GM21528 (cell line): Measurements from ENCODE around the gene NNMT.

Experiments
- ATAC-seq: cut with Tn5 transposase; IDR thresholded peaks from one replicate; pipeline ENCODE4 v1.9.1; 2021; ENCODE audit warnings: mild to moderate bottlenecking, moderate library complexity; ENCODE audit not compliant: unreplicated experiment, low FRiP score

Gene NNMT

DNA sequence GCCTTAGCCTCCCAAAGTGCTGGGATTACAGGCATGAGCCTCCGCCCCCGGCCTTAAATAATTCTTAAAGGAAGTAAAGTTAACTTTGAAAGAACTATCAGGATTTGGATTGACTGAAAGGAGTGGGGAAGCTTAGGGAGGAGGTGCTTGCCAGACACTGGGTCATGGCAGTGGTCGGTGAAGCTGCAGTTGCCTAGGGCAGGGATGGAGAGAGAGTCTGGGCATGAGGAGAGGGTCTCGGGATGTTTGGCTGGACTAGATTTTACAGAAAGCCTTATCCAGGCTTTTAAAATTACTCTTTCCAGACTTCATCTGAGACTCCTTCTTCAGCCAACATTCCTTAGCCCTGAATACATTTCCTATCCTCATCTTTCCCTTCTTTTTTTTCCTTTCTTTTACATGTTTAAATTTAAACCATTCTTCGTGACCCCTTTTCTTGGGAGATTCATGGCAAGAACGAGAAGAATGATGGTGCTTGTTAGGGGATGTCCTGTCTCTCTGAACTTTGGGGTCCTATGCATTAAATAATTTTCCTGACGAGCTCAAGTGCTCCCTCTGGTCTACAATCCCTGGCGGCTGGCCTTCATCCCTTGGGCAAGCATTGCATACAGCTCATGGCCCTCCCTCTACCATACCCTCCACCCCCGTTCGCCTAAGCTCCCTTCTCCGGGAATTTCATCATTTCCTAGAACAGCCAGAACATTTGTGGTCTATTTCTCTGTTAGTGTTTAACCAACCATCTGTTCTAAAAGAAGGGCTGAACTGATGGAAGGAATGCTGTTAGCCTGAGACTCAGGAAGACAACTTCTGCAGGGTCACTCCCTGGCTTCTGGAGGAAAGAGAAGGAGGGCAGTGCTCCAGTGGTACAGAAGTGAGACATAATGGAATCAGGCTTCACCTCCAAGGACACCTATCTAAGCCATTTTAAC is at the start of gene NNMT:
Gene NNMT (plus strand): TSS at position 724 of the 929 bp plus-strand sequence. CDS start 158 bp downstream, at position 882.
- ATAC-seq = no peak

DNA sequence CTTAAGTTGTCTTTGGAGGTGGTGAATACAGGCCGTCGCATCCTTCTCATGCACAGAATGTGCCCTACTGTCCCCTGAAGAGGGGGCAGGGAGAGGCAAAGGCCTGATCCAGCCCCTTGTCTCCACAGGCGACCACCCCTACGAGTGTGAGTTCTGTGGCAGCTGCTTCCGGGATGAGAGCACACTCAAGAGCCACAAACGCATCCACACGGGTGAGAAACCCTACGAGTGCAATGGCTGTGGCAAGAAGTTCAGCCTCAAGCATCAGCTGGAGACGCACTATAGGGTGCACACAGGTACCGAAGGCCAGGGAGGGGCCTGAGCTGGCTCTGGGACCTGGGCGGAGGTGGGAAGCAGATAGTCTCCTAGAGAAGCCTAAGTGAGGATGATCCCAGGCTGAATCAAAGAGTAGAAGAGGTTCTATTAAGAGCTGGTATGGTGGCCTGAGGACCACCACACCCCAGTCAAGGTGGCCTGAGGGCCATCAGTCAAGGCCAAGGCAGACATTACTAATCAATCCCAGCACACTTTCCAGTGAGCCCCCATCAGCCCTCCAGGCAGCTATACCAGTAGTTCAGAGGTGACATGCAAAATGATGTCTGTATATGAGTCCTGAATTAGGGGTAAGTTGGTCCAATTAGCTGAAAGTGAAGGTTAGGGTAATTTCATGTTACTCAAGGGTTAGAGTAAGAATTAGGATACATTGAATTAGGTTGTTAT is 49.0 kb upstream of the NNMT start:
- ATAC-seq = no peak

DNA sequence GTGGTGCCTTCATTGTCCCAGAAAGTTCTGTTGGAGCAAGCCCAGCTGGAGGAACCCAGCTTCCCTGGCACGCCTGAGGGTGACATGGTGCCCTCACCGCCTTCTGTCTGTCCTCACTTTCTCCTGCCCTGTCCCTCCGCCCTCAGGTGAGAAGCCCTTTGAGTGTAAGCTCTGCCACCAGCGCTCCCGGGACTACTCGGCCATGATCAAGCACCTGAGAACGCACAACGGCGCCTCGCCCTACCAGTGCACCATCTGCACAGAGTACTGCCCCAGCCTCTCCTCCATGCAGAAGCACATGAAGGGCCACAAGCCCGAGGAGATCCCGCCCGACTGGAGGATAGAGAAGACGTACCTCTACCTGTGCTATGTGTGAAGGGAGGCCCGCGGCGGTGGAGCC is 46.0 kb upstream of the NNMT start:
- no peak for ATAC-seq

DNA sequence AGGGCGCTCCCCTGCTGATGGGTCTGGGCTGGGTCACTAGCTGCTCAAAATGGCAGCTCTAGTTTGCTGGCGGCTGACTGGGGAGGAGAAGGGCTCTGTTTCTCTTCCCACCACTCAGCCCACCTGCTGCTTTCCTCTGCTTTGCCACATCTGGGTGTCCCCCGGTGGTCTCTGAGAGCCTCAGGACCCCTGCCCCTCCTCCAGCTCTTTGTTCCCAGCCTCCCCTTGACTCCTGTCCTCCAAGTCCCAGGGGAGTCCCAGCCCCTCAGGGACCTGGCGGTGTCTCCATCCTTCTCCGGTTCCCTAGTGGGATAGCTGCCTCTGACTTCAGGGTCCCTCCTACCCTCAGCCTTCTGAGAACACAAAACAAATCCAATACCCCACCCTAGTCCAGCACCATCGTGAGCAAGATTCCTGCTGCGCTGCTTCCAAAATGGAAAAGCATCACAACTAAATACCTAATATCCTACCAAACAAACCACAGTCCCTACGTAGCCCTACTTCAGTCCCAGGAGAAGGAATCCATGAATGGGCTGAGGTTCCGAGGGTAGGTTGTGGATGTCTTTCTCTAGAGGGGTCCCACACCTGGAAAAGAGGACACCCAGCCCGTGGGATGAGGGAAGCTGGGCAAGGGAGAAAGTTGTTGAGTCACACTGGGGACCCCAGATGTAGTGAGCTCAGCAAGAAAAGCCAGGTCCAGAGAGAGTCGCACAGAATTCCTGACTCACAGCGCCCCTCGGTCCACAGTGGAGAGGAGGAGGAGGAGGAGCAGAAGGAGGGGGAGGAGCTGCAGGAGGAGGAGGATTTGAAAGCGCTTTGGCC is 45.0 kb upstream of the NNMT start:
- no peak for ATAC-seq

DNA sequence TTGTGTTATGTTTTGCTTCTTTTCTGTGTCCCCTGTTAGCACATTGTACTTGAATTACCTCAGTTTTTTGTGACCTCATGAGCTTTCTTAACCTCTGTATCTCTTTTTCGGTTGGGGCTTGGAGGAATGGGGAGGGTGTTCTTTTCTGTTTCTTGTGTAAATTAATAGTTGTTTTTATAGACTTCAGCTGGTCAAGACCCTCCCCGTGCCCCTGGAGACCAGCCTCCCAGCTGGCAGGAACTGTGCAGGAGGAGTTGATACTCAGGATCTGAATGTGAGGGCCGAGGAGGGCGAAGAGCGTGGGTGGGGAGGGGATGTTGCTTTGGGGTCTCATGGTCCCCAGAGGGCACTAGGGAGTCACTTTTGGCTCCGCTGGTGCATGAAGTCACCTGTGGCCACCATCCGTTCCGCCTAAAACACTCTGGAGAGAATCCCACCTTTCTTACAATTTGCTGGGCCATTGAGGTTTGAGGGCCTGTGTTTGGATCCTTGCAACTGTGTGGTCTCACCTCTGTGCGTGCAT is 44.3 kb upstream of the NNMT start:
- ATAC-seq = no peak

DNA sequence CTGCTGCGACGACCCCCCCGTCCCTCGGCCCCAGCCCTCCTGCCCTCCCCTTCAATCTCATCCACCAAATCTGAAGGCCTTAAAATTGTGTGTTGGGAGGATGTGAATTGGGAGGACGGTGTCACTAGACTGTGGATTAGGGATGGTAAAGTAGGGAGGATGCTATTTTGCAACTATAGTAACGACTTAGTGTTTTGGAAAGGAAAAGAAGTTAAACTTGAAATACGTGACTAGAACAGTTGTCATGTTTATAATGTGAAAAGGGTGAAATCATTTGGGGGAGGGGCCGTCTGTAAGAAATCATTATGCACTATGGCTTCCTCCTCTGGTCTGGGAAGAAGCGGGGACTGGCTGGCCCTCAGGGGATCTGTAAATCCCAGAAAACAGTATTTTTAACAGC is 43.4 kb upstream of the NNMT start:
- no peak for ATAC-seq

DNA sequence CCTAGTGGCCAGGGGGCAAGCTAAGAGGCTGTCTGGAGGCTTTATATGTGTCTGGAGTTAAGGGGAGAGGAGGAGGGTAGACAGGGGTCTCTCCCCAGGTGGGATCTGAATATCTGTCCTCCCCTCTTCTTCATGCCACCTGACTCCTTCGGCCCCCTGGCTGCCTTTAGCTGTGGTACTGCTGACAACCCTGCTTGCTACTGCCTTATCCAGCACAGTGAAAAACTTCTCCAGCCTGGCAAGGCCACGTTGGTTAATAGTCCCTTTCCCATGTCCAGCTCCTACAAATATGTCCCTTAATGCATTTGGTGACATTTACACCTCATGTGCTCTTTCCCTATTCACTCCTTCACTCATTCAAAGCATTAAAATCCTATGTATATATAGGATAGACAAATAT is 42.4 kb upstream of the NNMT start:
- no peak for ATAC-seq

DNA sequence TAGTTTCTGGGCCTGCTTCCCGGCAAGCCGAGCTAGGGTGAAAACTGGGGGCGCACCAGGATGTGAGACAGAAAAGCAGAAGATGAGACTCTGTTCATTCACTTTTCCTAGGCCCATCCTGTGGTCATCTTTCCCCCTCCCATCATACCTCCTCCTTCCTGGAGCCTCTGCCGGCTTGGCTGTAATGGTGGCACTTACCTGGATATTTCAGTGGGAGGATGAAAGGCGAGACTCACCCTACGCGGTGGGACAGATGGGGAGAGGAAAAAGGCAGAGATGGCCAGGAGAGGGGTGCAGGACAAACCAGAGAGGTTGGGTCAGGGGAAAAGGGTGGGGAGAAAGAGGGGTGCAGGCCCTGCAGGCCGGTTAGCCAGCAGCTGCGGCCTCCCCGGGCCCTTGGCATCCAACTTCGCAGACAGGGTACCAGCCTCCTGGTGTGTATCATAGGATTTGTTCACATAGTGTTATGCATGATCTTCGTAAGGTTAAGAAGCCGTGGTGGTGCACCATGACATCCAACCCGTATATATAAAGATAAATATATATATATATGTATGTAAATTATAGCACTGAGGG is 41.5 kb upstream of the NNMT start:
- no peak for ATAC-seq

DNA sequence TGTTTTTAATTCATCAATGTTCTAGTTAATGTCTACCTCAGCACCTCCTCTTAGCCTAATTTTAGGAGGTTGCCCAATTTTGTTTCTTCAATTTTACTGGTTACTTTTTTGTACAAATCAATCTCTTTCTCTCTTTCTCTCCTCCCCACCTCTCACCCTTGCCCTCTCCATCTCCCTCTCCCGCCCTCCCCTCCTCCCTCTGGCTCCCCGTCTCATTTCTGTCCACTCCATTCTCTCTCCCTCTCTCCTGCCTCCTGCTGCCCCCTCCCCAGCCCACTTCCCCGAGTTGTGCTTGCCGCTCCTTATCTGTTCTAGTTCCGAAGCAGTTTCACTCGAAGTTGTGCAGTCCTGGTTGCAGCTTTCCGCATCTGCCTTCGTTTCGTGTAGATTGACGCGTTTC is 40.9 kb upstream of the NNMT start:
- no peak for ATAC-seq

DNA sequence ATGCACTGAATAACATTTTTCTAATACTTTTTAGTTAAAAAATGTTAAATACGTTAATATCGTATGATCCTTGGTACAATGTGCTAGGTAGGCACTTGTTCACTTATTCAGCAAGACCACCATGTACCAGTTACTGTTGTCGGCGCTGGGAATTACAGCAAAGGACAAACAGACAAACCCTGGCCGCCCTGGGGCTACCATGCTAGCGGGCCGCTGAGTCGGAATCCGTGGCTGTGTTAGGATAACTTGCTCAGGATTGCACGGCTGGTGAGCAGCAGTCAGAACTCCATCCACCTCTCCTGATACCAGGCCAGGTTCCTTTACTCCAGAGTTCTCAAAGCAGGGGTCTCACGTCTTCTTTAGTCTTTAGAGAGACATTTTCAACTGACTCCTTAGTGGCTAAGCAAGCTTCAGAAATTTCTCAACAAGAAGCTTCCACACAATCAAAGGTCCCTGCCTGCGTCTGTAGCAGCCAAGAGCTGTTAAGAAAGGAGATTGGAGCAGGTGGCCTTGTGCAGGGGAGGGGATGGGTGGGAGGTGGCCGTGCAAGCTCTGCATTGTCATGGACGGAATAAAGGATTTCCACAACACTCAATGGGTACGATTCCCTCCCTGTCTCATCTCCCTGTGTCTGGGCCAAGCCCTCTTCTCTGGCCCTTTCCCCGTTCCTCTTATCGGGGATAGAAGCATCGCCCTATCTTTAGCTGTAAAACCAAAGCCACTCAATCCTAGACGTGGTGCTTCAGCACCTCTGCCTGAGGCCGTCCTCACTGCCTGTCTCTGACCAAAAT is 39.8 kb upstream of the NNMT start:
- no peak for ATAC-seq

DNA sequence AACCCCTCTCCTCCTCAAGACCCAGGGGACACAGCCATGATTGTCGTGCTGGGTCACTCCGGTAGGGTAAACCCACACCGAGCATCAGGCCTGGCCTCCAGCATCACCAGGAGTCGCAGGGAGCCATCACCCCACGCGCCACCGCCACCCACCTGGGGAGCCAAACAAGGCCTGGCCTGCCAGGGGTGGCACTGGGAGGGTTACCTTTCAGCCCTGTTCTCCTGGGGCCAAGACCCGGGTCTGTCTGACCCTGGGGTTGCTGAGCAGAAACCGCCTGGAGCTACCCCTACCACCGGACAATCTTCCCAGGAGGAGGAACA is 39.3 kb upstream of the NNMT start:
- ATAC-seq = no peak

DNA sequence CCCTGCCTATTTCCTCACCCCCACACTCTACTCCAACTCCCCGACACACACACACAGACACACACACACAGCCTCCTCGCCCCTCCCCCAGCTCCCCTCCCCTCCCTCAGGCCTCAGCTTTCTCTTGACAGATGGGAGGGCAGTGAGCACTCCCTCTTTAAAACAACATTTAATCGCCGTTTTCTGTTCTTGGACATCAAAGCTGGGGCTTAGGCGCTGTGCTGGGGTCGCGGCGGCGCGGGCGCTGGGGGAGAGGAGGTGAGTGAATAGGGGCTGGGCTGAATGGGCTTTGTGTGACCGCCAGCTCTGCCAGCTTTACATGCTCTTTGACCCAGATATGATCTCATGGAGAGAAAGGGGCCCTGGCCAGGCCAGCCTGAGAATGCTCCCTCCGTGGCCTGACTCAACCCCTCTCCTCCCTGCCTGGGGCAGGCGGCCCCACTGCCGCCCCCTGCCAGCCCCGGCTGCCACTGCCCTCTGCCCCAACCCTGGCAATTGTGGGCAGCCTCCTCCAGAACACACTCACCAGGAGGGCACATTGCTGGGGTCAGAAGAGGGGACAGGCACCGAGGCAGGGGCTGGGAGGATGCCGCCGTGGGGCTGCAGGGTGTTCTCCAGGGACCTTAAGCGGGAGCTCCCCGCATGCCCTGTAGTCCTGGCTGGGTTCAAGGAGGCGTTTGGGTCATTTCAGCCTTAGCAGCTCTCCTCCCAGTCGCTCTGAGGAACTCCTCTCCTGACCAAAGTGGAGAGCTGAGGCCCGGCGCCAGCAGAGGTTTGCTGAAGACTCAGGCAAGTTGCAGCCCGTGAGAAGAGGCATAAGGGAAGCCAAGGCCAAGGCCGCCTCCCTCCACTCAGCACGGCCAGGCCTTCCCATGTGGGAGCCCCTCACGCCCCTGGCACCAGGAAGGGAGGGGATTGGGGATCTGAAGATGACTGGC is 38.3 kb upstream of the NNMT start:
- no peak for ATAC-seq

DNA sequence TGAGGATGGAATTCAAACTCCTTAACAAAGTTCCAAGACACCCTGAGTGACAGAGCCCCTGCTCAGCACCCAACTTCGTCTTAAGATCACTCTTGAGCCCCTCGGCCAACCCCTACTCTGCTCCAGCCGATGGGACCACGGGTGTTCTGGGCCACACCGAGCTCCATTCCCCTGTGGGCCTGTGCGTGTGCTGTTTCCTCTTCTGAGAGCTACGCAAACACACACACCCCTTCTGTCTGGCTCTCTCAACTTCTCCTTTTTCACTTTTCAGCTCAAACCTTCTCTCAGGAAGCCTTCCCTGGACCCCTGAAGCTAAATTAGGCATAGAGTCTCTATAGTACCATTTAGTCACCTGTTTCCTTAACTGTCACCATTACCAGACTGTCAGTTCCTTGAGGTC is 37.5 kb upstream of the NNMT start:
- ATAC-seq = no peak

DNA sequence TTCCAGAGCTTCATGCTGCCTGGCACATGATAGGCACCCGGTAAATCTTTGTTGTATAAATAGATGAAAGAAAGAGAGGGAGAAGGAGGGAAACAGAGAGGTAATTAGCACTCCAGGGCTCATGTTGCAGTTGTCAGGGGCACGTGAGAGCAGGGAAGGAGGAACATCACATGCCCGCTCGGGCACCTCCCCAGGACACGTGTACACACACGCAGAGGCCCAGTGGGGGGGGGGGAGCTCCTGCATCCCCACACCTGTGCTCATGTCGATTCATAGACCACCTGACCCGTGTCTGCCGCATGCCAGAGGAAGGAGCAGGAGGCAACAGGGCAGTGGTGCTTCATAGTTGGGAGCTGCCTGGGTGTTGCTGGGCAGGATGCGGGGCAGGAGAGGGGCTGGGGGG is 37.1 kb upstream of the NNMT start:
- ATAC-seq = no peak

DNA sequence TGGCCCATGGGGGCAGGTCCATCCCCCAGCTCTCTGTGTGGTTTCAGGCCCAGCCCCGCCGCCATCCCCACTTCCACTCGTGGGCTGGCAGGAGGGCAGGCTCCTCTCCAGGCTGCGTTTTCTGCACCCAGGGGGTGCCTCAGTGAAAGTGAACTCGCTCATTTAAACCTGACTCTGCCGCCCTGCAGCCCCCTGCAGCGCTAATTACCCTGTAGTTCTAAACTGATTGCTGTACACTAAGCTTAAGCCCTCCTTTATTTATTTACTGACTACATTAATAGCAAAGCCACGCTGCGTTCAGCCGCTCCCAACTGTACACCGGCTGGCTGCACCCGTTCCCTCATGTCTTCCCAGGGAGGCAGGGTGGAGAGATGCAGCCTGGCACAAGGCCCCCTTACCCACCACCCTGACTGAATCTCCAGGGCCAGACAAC is 36.6 kb upstream of the NNMT start:
- no peak for ATAC-seq

DNA sequence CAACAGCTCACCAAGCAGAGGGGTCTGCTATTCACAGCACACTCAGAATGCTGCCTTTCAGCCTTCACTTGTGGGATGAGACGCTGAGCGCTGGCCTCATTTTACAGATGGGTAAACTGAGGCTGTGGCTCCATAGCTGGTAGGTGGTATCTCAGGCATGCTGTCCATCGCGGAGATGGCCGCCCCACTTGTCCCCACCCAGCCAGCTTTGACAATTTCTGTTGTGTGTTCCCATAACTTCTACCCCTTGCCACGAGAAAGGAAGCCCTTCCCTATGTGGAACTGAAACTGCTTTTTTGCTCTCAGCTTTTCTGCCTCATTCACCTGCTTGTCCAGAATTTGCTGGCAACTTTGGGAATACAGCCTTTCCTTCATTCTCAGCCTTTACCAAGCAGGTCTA is 36.1 kb upstream of the NNMT start:
- no peak for ATAC-seq

DNA sequence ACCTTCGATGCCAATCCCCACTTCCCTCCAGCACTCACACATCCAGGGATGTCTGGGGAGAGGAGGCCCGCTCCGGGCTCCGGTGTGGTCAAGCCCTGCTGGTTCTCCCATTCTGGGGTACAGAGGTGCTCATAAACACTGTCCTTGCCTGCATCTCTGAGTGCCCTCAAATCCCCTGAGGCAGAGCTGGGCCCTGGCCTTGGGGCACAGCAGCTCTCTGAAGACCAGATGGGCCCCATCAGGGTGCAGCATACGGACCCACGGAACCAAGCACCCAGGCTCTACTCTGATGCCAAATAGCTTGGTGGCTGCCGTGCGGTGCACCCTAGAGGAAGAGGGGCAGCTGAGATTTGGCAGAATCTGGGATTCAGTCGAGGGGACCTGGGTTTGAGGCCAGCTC is 35.7 kb upstream of the NNMT start:
- no peak for ATAC-seq

DNA sequence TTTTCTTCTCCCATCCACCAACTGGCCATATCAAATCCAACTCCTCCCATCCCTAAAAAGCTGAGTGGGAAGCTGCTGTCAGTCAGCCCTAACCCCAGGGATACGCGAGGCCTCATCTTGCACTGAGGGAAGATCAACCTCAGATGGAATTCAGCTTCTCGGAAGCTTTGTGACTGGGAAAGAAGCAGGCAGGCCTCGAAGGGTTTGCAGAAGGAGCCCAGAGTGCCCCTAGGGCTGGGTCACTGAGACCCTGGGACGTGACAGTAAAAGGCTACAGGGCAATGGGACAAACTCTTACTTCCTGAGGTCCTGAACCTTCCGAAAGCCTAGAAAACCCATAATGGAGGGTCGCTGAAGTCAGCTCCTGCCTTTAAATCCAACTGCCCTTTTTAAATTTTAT is 34.4 kb upstream of the NNMT start:
- no peak for ATAC-seq
